Measurements from ENCODE around the gene SFT2D1.

GRCh38 chr6:166271376-166271765, 71.0 kb downstream of the SFT2D1 start:
- TF ChIP-seq ZNF274 (IDR thresholded peaks at IDR 0.05; ENCODE audit: low read depth, low read length) = no peak
- TF ChIP-seq YY1 (IDR thresholded peaks at IDR 0.05; ENCODE audit: insufficient read depth, insufficient read length) = no peak
